A549 (cell line): ENCODE measurements around the gene PELI2. TPM values are rescaled to one million over a fixed set of nuclear protein-coding genes. Genes with fewer than 3 reads are reported as not detected.
A peak's percentile ranks its signal among the peaks of the same experiment; 100 is the strongest.

Source experiments
- ATAC-seq, 2 experiments: fragments of 200-7000 bp in 1 of 2; fragments of >200 bp in 1 of 2; cut with Nextera tagmentation in 1 of 2; cut with Tn5 transposase in 1 of 2; 3 replicates each; pipeline versions ENCODE4 v1.8.0 to v1.9.1; 2018 to 2020; ENCODE audit warnings: mild to moderate bottlenecking in 1 of 2, moderate library complexity in 1 of 2
- CTCF ChIA-PET: fragments of 300-600 bp; sonication (Branson Sonifier 250); formaldehyde crosslinking; extraction: SDS; loops from one replicate; lab custom pipeline; 2021; ENCODE audit warnings: antibody characterized with exemption, inconsistent platforms; lab: Yijun Ruan, JAX
- POLR2A ChIA-PET: fragments of 350-600 bp; formaldehyde crosslinking; extraction: SDS; loops from one replicate; lab custom pipeline; 2021; ENCODE audit warnings: antibody characterized with exemption, inconsistent platforms; lab: Yijun Ruan, JAX
- DNase-seq, 2 experiments: peaks; one replicate each; pipeline versions ENCODE4 v3.0.0 to v3.0.0-alpha.2; 2011 to 2016; ENCODE audit warnings: low read depth in 1 of 2, low spot score in 1 of 2
- FAIRE-seq: peaks from 2 replicates; lab custom pipeline; 2011; peaks lifted over from hg19 to GRCh38; lab: Jason Lieb, UNC
- H3K27ac ChIP-seq, 2 experiments: fragments of >200 bp; sonication (Bioruptor Twin); formaldehyde crosslinking; 3 replicates each; pipeline ENCODE4 v1.5.1; 2016 to 2017
- H3K4me1 ChIP-seq: fragments of >200 bp; sonication (Bioruptor Twin); formaldehyde crosslinking; 3 replicates; pipeline ENCODE4 v1.6.1; 2016
- H3K4me2 ChIP-seq: fragments of >200 bp; sonication (Bioruptor Twin); formaldehyde crosslinking; 3 replicates; pipeline ENCODE4 v1.6.1; 2016
- H3K4me3 ChIP-seq: fragments of >200 bp; sonication (Bioruptor Twin); formaldehyde crosslinking; 3 replicates; pipeline ENCODE4 v1.5.1; 2016
- H3K9me3 ChIP-seq: fragments of >200 bp; sonication (Bioruptor Twin); formaldehyde crosslinking; 3 replicates; pipeline ENCODE4 v1.6.1; 2016
- BHLHE40 ChIP-seq: IDR thresholded peaks from 2 replicates; pipeline ENCODE4 v1.6.1; 2012; ENCODE audit warnings: low read depth, low read length, inconsistent platforms
- CBX8 ChIP-seq: fragments of 200-600 bp; sonication (generic); IDR thresholded peaks from 2 replicates; pipeline ENCODE4 v1.6.1; 2016
- EHMT2 ChIP-seq: fragments of 200-600 bp; sonication (generic); IDR thresholded peaks from 2 replicates; pipeline ENCODE4 v1.6.1; 2016; ENCODE audit warnings: antibody characterized with exemption, low read depth, mild to moderate bottlenecking, moderate library complexity
- EP300 ChIP-seq, 2 experiments: fragments of >200 bp; sonication (Bioruptor Twin); formaldehyde crosslinking; IDR thresholded peaks; 2 replicates in 1 of 2; 3 replicates in 1 of 2; pipeline ENCODE4 v1.6.1; 2016 to 2017
- KDM1A ChIP-seq: fragments of 200-600 bp; sonication (generic); IDR thresholded peaks from 2 replicates; pipeline ENCODE4 v1.6.1; 2016; ENCODE audit warnings: low read depth, mild to moderate bottlenecking
- NPAS2 ChIP-seq: fragments of 250-450 bp; sonication (Bioruptor Pico); IDR thresholded peaks from 2 replicates; pipeline ENCODE4 v1.8.0; 2022; ENCODE audit warnings: mild to moderate bottlenecking, moderate library complexity, borderline replicate concordance
- REST ChIP-seq: fragments of 200-600 bp; sonication (generic); IDR thresholded peaks from 2 replicates; pipeline ENCODE4 v1.6.1; 2016; ENCODE audit warnings: antibody characterized with exemption, mild to moderate bottlenecking, moderate library complexity
- RFX5 ChIP-seq: fragments of 450-650 bp; IDR thresholded peaks from 2 replicates; pipeline ENCODE4 v1.7.1; 2014; ENCODE audit warnings: antibody characterized with exemption, mild to moderate bottlenecking, moderate library complexity
- SMC3 ChIP-seq: fragments of >200 bp; sonication (Bioruptor Twin); formaldehyde crosslinking; IDR thresholded peaks from 3 replicates; pipeline ENCODE4 v1.6.1; 2018; ENCODE audit warnings: inconsistent platforms
- ZC3H11A ChIP-seq: fragments of 450-650 bp; IDR thresholded peaks from 2 replicates; pipeline ENCODE4 v1.6.1; 2014; ENCODE audit warnings: antibody characterized with exemption, mild to moderate bottlenecking
- ZSCAN20 ChIP-seq: fragments of 250-450 bp; sonication (Bioruptor Pico); IDR thresholded peaks from 2 replicates; pipeline ENCODE4 v1.8.0; 2022; ENCODE audit warnings: mild to moderate bottlenecking, moderate library complexity
- WGBS: methylation state at CpG from one replicate; pipeline ENCODE4 v1.1.6; 2017; ENCODE audit errors: missing lambda C conversion rate; 5-methylcytosine and 5-hydroxymethylcytosine counted together
- polyA plus RNA-seq, 4 experiments: library from polyadenylated mRNA; depleted of rRNA in 3 of 4; stranded (reverse); fragments of >200 nt; fragmentation: RNase III in 1 of 4; extraction: RNeasy Plus Mini Kit Qiagen cat#74134 plus additional on column Dnase treatment in 1 of 4; gene quantifications; 2 replicates in 3 of 4; 3 replicates in 1 of 4; pipeline ENCODE4 v1.2.3, GENCODE V29; 2011 to 2017
- TF ChIP-seq, protein P1 (sequence below): IDR thresholded peaks from 2 replicates; pipeline ENCODE4 v1.6.1; 2012
- TF ChIP-seq, protein P2 (sequence below): fragments of >200 bp; sonication (Bioruptor Twin); formaldehyde crosslinking; IDR thresholded peaks from 3 replicates; pipeline ENCODE4 v1.5.1; 2016

PELI2 gene
- polyA plus RNA-seq, 2 of the 4 experiments (the other 2 are of a cell fraction), result 0.93 to 7.2 TPM

DNA sequence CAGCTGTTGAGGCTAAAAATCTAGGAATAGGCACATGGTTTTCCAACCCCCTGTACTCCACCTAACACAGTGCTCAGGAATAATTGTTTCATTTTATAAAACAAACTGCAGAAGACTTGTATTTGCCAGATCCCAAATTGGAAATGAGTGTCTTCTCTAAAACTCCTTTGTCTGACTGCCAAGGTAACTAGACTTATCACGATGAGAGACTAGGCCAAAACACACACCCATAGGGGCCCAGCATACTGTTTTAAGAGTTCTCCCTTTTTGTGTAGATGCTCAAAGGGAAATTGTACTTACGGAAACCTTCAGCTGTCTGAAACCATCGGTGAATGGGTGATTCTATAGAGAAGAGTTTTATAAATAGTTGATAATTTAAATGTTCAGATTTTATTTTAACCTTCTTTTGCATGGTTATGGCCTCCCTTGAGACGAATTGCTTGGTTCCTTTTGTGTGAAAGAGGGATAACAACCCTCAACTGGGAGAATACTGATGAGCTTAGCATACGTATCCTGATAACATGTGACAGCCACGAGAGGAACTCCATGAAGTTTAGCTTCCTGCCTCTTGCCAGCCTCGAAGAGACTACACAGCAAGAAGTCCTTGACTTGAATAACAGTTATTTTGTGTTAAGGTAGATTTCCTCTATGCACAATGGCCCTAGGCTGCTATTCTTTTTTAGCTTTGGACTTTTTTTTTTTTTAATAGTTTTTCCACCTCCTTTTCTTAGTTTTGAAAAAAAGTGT, 103.3 kb downstream of the PELI2 start:
- ATAC-seq, result no peak
- Histone ChIP-seq H3K27ac (no peak overlapping the region; a peak in 1 of 6 replicates), H3K4me1 (peaks cover 52% of the 10 kb centered on the region), H3K4me3 (no peak overlapping the region), H3K4me2 (no peak overlapping the region), H3K9me3 (no peaks in the 10 kb centered on the region)
- 77% methylated on average over 7 of the region's 7 CpGs for WGBS
- ChIA-PET CTCF (interaction anchor here (0.8 to 1.9 kb wide), 3 partner anchors 10 to 71 kb away, joined by 3 to 6 read pairs (median 4); no protein-coding TSS in a partner anchor), POLR2A (interaction anchor here (0.6 kb wide), 1 partner anchor 220 kb away, joined by 3 read pairs; no protein-coding TSS in a partner anchor)
- no peak for DNase-seq
- no peak for FAIRE-seq
- TF ChIP-seq, protein P1, sequence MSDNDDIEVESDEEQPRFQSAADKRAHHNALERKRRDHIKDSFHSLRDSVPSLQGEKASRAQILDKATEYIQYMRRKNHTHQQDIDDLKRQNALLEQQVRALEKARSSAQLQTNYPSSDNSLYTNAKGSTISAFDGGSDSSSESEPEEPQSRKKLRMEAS, result no peak
- no peak for TF ChIP-seq NPAS2 (CRISPR knock-in tag)
- no peak for TF ChIP-seq CBX8
- no peak for TF ChIP-seq KDM1A

GRCh38 chr14:56224229-56224628, 106.0 kb downstream of the PELI2 start:
- no peak for FAIRE-seq
- CTCF ChIA-PET, result interaction anchor here (0.9 to 2.4 kb wide), 4 partner anchors 9 to 29 kb away, joined by 3 to 7 read pairs (median 4); no protein-coding TSS in a partner anchor
- Histone ChIP-seq H3K4me3 (no peak overlapping the region), H3K27ac (peak overlapping the region; percentile 69 to 74; a peak in 5 of 6 replicates)
- peak in 1 of 2 experiments; percentile 49 for DNase-seq
- TF ChIP-seq REST, result no peak
- TF ChIP-seq, protein P2, sequence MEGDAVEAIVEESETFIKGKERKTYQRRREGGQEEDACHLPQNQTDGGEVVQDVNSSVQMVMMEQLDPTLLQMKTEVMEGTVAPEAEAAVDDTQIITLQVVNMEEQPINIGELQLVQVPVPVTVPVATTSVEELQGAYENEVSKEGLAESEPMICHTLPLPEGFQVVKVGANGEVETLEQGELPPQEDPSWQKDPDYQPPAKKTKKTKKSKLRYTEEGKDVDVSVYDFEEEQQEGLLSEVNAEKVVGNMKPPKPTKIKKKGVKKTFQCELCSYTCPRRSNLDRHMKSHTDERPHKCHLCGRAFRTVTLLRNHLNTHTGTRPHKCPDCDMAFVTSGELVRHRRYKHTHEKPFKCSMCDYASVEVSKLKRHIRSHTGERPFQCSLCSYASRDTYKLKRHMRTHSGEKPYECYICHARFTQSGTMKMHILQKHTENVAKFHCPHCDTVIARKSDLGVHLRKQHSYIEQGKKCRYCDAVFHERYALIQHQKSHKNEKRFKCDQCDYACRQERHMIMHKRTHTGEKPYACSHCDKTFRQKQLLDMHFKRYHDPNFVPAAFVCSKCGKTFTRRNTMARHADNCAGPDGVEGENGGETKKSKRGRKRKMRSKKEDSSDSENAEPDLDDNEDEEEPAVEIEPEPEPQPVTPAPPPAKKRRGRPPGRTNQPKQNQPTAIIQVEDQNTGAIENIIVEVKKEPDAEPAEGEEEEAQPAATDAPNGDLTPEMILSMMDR, result peak; percentile 11; the same call in 1 of the 3 replicates
- TF ChIP-seq BHLHE40, result no peak
- TF ChIP-seq ZSCAN20 (CRISPR knock-in tag), result no peak
- no peak for TF ChIP-seq EHMT2
- TF ChIP-seq ZC3H11A, result no peak
- TF ChIP-seq RFX5, result no peak
- TF ChIP-seq EP300 (IDR thresholded peaks at IDR 0.05), result no peak
- 0 out of 3 replicates have a peak, but pooled peaks have one; percentile 20 for TF ChIP-seq SMC3
- TF ChIP-seq, all 56 proteins: peak for 2
- ATAC-seq, result peak; percentile 43 to 60; a peak in 4 of 6 replicates
- Histone ChIP-seq H3K4me1 (peaks cover 44% of the 10 kb centered on the region), H3K9me3 (no peaks in the 10 kb centered on the region), H3K4me2 (peak overlapping the region; percentile 82)
- POLR2A ChIA-PET, result no interaction called here
- WGBS, result 14% methylated on average over 1 of the region's 1 CpG
